H54 (cell line): ENCODE measurements around the gene NUCB2.
"Not testable (repeated sequence)": the region's sequence is repeated elsewhere in the genome, so short reads cannot be mapped to it uniquely, and the experiment has no call there.

Experiments
- DNase-seq: peaks from one replicate; pipeline ENCODE4 v3.0.0; 2011; ENCODE audit warnings: low spot score, mixed read lengths; ENCODE audit not compliant: insufficient read length
- FAIRE-seq: peaks from 3 replicates; lab custom pipeline; 2011; peaks lifted over from hg19 to GRCh38; lab: Jason Lieb, UNC
- POLR2A ChIP-seq: IDR thresholded peaks from 2 replicates; pipeline ENCODE4 v1.6.1; 2011; ENCODE audit warnings: low read depth, mild to moderate bottlenecking, low read length

The NUCB2 gene

GRCh38 chr11:17256512-17256911 is 20.0 kb upstream of the NUCB2 start:
- TF ChIP-seq POLR2A, result no peak
- DNase-seq (peak; percentile 39), FAIRE-seq (peak; percentile 50)

- FAIRE-seq, result no peak
- TF ChIP-seq POLR2A, result no peak
- DNase-seq, result no peak
These were observed 19.3 kb upstream of the NUCB2 start for GRCh38 chr11:17257196-17257595.

GRCh38 chr11:17258670-17259069 is 17.9 kb upstream of the NUCB2 start:
- no peak for TF ChIP-seq POLR2A
- no peak for DNase-seq
- no peak for FAIRE-seq

GRCh38 chr11:17259519-17259918 is 17.0 kb upstream of the NUCB2 start:
- no peak for FAIRE-seq
- DNase-seq, result no peak
- no peak for TF ChIP-seq POLR2A

GRCh38 chr11:17260020-17260419 is 16.5 kb upstream of the NUCB2 start:
- TF ChIP-seq POLR2A, result no peak
- DNase-seq (no peak), FAIRE-seq (no peak)

- FAIRE-seq (peak; percentile 69), DNase-seq (no peak)
- TF ChIP-seq POLR2A, result no peak
These were observed 12.8 kb upstream of the NUCB2 start for GRCh38 chr11:17263769-17264168.

- FAIRE-seq (no peak), DNase-seq (no peak)
- TF ChIP-seq POLR2A, result no peak
These were observed 9.8 kb upstream of the NUCB2 start for GRCh38 chr11:17266781-17267180.

GRCh38 chr11:17267576-17267975 is 9.0 kb upstream of the NUCB2 start:
- peak; percentile 66 for FAIRE-seq
- no peak for TF ChIP-seq POLR2A
- DNase-seq, result peak; percentile 42

- not testable (repeated sequence) for FAIRE-seq, DNase-seq
These were observed 8.0 kb upstream of the NUCB2 start for GRCh38 chr11:17268500-17268899.

- no peak for FAIRE-seq
- no peak for TF ChIP-seq POLR2A
- no peak for DNase-seq
These were observed 7.6 kb upstream of the NUCB2 start for GRCh38 chr11:17268902-17269301.

GRCh38 chr11:17272801-17273200 is 3.7 kb upstream of the NUCB2 start:
- DNase-seq (no peak), FAIRE-seq (no peak)
- TF ChIP-seq POLR2A, result no peak

GRCh38 chr11:17273211-17273610 is 3.3 kb upstream of the NUCB2 start:
- no peak for TF ChIP-seq POLR2A
- DNase-seq (no peak), FAIRE-seq (no peak)

GRCh38 chr11:17273668-17274282 is 2.8 kb upstream of the NUCB2 start:
- no peak for TF ChIP-seq POLR2A
- FAIRE-seq (no peak), DNase-seq (no peak)

- no peak for FAIRE-seq
- TF ChIP-seq POLR2A, result no peak
- no peak for DNase-seq
These were observed 921 bp upstream of the NUCB2 start for GRCh38 chr11:17275400-17276235.
